ENCODE data around the gene CHN2. TPM values are rescaled to one million over a fixed set of nuclear protein-coding genes. Genes with fewer than 3 reads are reported as not detected.
A peak's percentile ranks its signal among the peaks of the same experiment; 100 is the strongest.

Gene CHN2
- 7.2 TPM for polyA plus RNA-seq (2013, experiment 1 of 2)
- polyA plus RNA-seq (2013, experiment 2 of 2): 5.3 TPM

DNA sequence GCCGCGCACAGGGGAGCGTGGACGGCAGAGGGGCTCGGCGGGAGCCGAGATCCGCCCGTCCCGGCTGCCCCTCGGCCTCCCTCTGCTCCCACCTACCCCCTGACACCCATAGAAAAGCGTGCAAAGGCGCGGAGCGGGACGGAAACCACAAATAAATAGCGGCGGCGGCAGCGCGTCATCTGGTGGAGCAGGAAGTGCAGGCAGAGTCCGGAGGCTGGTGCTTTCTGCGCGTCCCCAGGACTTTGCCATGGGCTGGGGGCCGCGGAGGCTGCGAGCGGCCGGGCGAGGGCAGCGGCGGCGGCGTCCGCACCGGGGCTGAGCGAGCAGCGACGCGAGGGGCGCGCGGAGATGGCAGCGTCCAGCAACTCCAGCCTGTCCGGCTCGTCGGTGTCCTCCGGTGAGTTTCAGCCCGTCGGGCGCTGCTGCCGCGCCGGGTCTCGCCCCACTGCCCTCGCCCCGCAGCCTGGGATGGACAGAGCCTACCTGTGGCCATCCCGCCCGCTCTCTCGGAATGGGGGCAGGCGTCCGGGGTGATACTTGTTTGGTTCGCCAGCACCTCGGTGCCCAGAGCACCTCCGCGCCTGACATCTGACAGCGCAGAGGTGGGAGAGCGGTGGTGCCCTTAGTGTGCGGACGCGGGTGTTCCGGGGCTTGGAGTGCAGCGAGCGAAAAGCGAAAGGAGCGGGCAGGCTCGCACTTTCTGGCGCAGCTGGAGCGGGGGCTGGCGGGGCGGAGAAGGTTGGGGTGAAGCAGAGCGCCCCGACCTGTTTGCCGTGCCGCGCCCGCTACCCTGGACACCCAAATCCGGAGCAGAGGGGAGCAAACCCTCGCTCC lies at the start of gene CHN2:
Gene CHN2 (plus strand): TSS at position 182 of the 834 bp plus-strand sequence.
- peak within 1 kb of the TSS; percentile 85 for H3K56ac ChIP-seq (ENCODE audit: low read length)
- H4K5ac ChIP-seq (ENCODE audit: low read length): no peak within 1 kb of the TSS
- peak within 1 kb of the TSS; percentile 81 for H3K4me2 ChIP-seq (ENCODE audit: low read length)
- no peak within 1 kb of the TSS for H3K4ac ChIP-seq (ENCODE audit: low read depth, low read length)
- H3K79me2 ChIP-seq (ENCODE audit: control insufficient read depth, insufficient read depth, low read length): no peaks in the 10 kb centered on the region
- no peak within 1 kb of the TSS for H2AK5ac ChIP-seq (ENCODE audit: low read length)
- no peak within 1 kb of the TSS for H2BK120ac ChIP-seq (ENCODE audit: low read depth, low read length)
- H2BK5ac ChIP-seq (ENCODE audit: low read length): no peak within 1 kb of the TSS
- no peak within 1 kb of the TSS for H4K8ac ChIP-seq (ENCODE audit: low read depth, low read length)
- WGBS (ENCODE audit: extremely low coverage, insufficient coverage, low lambda C conversion rate): no CpG with 5 or more reads among the region's 89 CpGs
- H3K36me3 ChIP-seq (ENCODE audit: control insufficient read depth, insufficient read depth, low read length): no peaks in the 10 kb centered on the region
- peaks cover 17% of the 10 kb centered on the region for H3K4me1 ChIP-seq (ENCODE audit: control insufficient read depth, low read depth, low read length)
- DNase-seq: peak; percentile 69
- peak within 1 kb of the TSS; percentile 20 for H3K18ac ChIP-seq (ENCODE audit: low read length)
- H3K27ac ChIP-seq (ENCODE audit: low read depth, low read length): no peak within 1 kb of the TSS
- peak within 1 kb of the TSS; percentile 50 for H3K4me3 ChIP-seq (ENCODE audit: low read length)
- no peak within 1 kb of the TSS for H2BK15ac ChIP-seq (replicated peaks; ENCODE audit: low read depth)
- H3K27me3 ChIP-seq (ENCODE audit: insufficient read depth, low read length, poor library complexity): peaks cover 9% of the 10 kb centered on the region
- H3K79me1 ChIP-seq (ENCODE audit: low read length): no peaks in the 10 kb centered on the region
- peak within 1 kb of the TSS; percentile 82 for H3K23ac ChIP-seq (ENCODE audit: low read length)
- H3K9ac ChIP-seq (ENCODE audit: low read length): peak within 1 kb of the TSS; percentile 61

DNA sequence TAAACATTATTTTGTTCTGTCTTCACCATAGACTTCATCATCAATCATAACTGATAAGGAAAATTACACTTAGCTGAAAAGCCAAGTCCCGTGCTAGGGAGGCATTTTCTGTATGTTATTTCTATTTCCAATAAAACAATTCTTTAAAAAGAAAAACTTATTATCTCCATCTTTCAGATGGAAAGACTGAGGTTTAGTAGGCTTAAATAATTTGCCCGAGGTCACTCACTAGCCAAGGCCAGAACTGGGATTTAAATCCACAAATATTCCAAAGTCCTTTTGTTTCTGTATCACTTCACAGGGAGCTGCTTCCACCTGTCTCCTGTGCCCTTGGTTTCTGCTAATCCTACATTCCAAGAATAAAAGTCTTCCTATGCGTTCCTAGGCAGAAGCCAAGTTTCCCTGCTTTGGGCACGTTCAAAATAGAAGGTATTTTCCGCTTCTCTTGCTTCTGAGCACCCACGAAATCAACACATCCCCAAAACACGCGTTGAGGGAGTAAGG lies 49.0 kb upstream of the CHN2 start:
- peaks cover 3% of the 10 kb centered on the region for H3K4me1 ChIP-seq (ENCODE audit: control insufficient read depth, low read depth, low read length)
- no peaks in the 10 kb centered on the region for H3K79me1 ChIP-seq (ENCODE audit: low read length)
- H4K8ac ChIP-seq (ENCODE audit: low read depth, low read length): no peak overlapping the region
- peak overlapping the region; percentile 52 for H3K23ac ChIP-seq (ENCODE audit: low read length)
- H2AK5ac ChIP-seq (ENCODE audit: low read length): no peak overlapping the region
- H2BK5ac ChIP-seq (ENCODE audit: low read length): no peak overlapping the region
- no CpG with 5 or more reads among the region's 8 CpGs for WGBS (ENCODE audit: extremely low coverage, insufficient coverage, low lambda C conversion rate)
- H3K27ac ChIP-seq (ENCODE audit: low read depth, low read length): no peak overlapping the region
- peak overlapping the region; percentile 79 for H3K4me3 ChIP-seq (ENCODE audit: low read length)
- H3K9ac ChIP-seq (ENCODE audit: low read length): peak overlapping the region; percentile 90
- peak overlapping the region; percentile 98 for H3K4me2 ChIP-seq (ENCODE audit: low read length)
- H2BK120ac ChIP-seq (ENCODE audit: low read depth, low read length): no peak overlapping the region
- H3K36me3 ChIP-seq (ENCODE audit: control insufficient read depth, insufficient read depth, low read length): no peaks in the 10 kb centered on the region
- no peaks in the 10 kb centered on the region for H3K27me3 ChIP-seq (ENCODE audit: insufficient read depth, low read length, poor library complexity)
- H3K56ac ChIP-seq (ENCODE audit: low read length): peak overlapping the region; percentile 93
- no peak overlapping the region for H3K4ac ChIP-seq (ENCODE audit: low read depth, low read length)
- H4K5ac ChIP-seq (ENCODE audit: low read length): no peak overlapping the region
- H3K79me2 ChIP-seq (ENCODE audit: control insufficient read depth, insufficient read depth, low read length): no peaks in the 10 kb centered on the region
- DNase-seq: no peak
- no peak overlapping the region for H2BK15ac ChIP-seq (replicated peaks; ENCODE audit: low read depth)
- H3K18ac ChIP-seq (ENCODE audit: low read length): no peak overlapping the region

DNA sequence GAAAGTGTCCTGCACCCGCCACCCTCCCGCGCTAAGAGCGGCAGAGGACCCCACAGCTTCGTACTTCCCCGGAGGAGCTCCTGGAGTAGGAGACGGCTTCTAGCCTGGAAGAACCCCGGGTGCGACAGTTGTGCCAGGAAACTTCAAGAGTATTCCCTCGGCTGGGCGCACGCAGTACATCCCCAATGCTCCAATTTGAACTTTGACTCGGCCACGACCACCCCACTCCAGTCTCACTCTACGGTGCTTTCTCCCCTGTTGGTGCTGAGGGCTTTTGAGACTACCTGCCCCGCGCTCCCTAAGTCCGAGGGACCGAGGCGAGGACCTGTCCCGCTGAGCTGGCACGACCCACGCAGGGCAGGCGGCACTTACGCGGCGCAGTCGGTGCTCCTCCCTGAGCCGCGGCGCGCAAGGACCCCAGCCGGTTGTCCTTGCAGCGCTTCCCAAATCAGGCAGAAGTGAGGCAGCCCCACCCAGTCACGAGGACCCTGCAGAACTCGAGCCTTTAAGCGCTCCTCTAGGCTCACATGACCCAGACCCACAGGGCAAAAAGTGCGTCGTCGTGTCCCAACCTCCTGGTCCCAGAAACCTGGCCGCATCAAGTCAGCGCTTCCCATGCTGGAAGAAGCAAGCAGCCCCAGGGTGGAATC lies 48.4 kb upstream of the CHN2 start, which contains the start of gene CPVL:
Gene CPVL (minus strand): TSS at position 481 of the 650 bp plus-strand sequence. CDS start 25,476 bp downstream, outside the sequence.
- peak; percentile 91 for DNase-seq
- Histone ChIP-seq H3K27me3 (ENCODE audit: insufficient read depth, low read length, poor library complexity) (no peaks in the 10 kb centered on the region), H3K27ac (ENCODE audit: low read depth, low read length) (no peak within 1 kb of the TSS)

DNA sequence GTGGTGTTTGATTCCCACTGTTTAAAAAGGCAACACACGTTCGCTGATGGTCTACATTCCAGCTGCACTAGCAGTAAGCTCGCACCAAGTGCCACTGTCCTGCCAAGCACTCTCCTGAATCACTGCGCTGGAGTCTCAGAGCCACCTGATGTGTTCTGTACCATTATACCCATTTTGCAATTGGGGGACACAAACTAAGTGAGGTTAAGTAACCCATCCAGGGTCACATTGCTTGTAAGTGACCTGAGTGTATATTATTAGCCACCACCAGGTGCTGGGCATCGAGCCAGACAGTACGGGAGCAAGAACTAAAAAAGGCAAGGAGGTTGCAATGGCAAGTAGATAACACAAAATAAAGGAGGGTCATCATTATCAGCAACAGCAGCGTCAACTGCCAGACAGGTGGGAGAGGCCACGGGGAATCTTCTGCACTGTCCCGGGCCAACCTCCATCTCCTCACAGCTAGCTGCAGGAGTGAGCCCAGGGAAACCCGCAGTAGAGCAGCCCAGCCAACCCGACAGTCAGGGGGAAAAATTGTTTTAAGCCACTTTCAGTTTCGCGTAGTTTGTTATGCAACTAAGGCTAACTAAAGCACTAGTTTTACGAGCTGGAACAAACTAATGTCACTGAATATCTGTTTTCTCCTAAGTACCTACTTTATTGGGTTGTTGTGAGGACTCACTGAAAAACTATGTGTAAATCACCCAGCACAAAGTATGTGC lies 47.5 kb upstream of the CHN2 start:
- Histone ChIP-seq H3K79me2 (ENCODE audit: control insufficient read depth, insufficient read depth, low read length) (no peaks in the 10 kb centered on the region), H3K4me1 (ENCODE audit: control insufficient read depth, low read depth, low read length) (peaks cover 3% of the 10 kb centered on the region), H3K4ac (ENCODE audit: low read depth, low read length) (no peak overlapping the region), H4K8ac (ENCODE audit: low read depth, low read length) (no peak overlapping the region), H2BK5ac (ENCODE audit: low read length) (no peak overlapping the region), H2BK120ac (ENCODE audit: low read depth, low read length) (no peak overlapping the region), H3K9ac (ENCODE audit: low read length) (peak overlapping the region; percentile 90), H2BK15ac (replicated peaks; ENCODE audit: low read depth) (no peak overlapping the region), H3K18ac (ENCODE audit: low read length) (no peak overlapping the region), H3K4me3 (ENCODE audit: low read length) (peak overlapping the region; percentile 19), H3K27me3 (ENCODE audit: insufficient read depth, low read length, poor library complexity) (no peaks in the 10 kb centered on the region), H3K4me2 (ENCODE audit: low read length) (peak overlapping the region; percentile 98), H2AK5ac (ENCODE audit: low read length) (no peak overlapping the region), H3K56ac (ENCODE audit: low read length) (peak overlapping the region; percentile 75), H3K36me3 (ENCODE audit: control insufficient read depth, insufficient read depth, low read length) (no peaks in the 10 kb centered on the region), H3K27ac (ENCODE audit: low read depth, low read length) (no peak overlapping the region), H3K23ac (ENCODE audit: low read length) (no peak overlapping the region), H3K79me1 (ENCODE audit: low read length) (no peaks in the 10 kb centered on the region), H4K5ac (ENCODE audit: low read length) (peak overlapping the region; percentile 47)
- peak; percentile 39 for DNase-seq
- no CpG with 5 or more reads among the region's 14 CpGs for WGBS (ENCODE audit: extremely low coverage, insufficient coverage, low lambda C conversion rate)

More for the DNA sequence above, 48.4 kb upstream of the CHN2 start, which contains the start of gene CPVL:
- Histone ChIP-seq H3K4ac (ENCODE audit: low read depth, low read length) (no peak within 1 kb of the TSS), H3K79me2 (ENCODE audit: control insufficient read depth, insufficient read depth, low read length) (no peaks in the 10 kb centered on the region), H3K18ac (ENCODE audit: low read length) (peak within 1 kb of the TSS; percentile 15), H2BK5ac (ENCODE audit: low read length) (no peak within 1 kb of the TSS), H4K8ac (ENCODE audit: low read depth, low read length) (no peak within 1 kb of the TSS), H3K4me3 (ENCODE audit: low read length) (peak within 1 kb of the TSS; percentile 79), H3K4me1 (ENCODE audit: control insufficient read depth, low read depth, low read length) (peaks cover 3% of the 10 kb centered on the region), H3K4me2 (ENCODE audit: low read length) (peak within 1 kb of the TSS; percentile 98), H2BK120ac (ENCODE audit: low read depth, low read length) (no peak within 1 kb of the TSS), H3K23ac (ENCODE audit: low read length) (peak within 1 kb of the TSS; percentile 52), H3K79me1 (ENCODE audit: low read length) (no peaks in the 10 kb centered on the region), H2AK5ac (ENCODE audit: low read length) (no peak within 1 kb of the TSS), H2BK15ac (replicated peaks; ENCODE audit: low read depth) (no peak within 1 kb of the TSS), H3K9ac (ENCODE audit: low read length) (peak within 1 kb of the TSS; percentile 90), H3K56ac (ENCODE audit: low read length) (peak within 1 kb of the TSS; percentile 93), H3K36me3 (ENCODE audit: control insufficient read depth, insufficient read depth, low read length) (no peaks in the 10 kb centered on the region), H4K5ac (ENCODE audit: low read length) (peak within 1 kb of the TSS; percentile 47)
- WGBS (ENCODE audit: extremely low coverage, insufficient coverage, low lambda C conversion rate): no CpG with 5 or more reads among the region's 42 CpGs

DNA sequence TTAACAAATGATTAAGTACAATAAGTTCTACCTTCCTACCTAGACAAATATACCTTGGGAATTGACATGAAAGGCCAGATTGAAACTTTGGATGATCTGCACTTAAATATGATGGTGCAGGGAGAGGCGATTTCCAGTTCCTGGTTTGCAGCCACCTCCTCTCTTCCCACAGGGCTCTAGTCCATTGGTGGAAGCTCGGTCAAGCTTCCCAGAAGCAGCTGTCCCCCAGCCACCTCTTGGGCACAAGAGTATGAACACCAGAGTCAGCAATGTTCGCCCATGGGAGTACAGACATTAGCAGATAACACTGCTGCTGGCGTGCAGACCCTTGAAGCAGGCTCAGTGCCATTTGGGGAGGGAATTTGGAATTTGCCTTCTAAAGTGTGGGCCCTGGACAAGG lies 46.8 kb upstream of the CHN2 start:
- H4K5ac ChIP-seq (ENCODE audit: low read length): no peak overlapping the region
- H2BK15ac ChIP-seq (replicated peaks; ENCODE audit: low read depth): no peak overlapping the region
- no peak overlapping the region for H3K4ac ChIP-seq (ENCODE audit: low read depth, low read length)
- H3K4me2 ChIP-seq (ENCODE audit: low read length): no peak overlapping the region
- no peak overlapping the region for H3K18ac ChIP-seq (ENCODE audit: low read length)
- H3K79me2 ChIP-seq (ENCODE audit: control insufficient read depth, insufficient read depth, low read length): no peaks in the 10 kb centered on the region
- DNase-seq: no peak
- no peak overlapping the region for H3K4me3 ChIP-seq (ENCODE audit: low read length)
- no peak overlapping the region for H2BK120ac ChIP-seq (ENCODE audit: low read depth, low read length)
- no peak overlapping the region for H3K23ac ChIP-seq (ENCODE audit: low read length)
- no CpG with 5 or more reads among the region's 4 CpGs for WGBS (ENCODE audit: extremely low coverage, insufficient coverage, low lambda C conversion rate)
- no peak overlapping the region for H3K27ac ChIP-seq (ENCODE audit: low read depth, low read length)
- H3K4me1 ChIP-seq (ENCODE audit: control insufficient read depth, low read depth, low read length): peaks cover 3% of the 10 kb centered on the region
- no peak overlapping the region for H3K9ac ChIP-seq (ENCODE audit: low read length)
- no peak overlapping the region for H3K56ac ChIP-seq (ENCODE audit: low read length)
- H2BK5ac ChIP-seq (ENCODE audit: low read length): no peak overlapping the region
- no peaks in the 10 kb centered on the region for H3K27me3 ChIP-seq (ENCODE audit: insufficient read depth, low read length, poor library complexity)
- H4K8ac ChIP-seq (ENCODE audit: low read depth, low read length): no peak overlapping the region
- no peak overlapping the region for H2AK5ac ChIP-seq (ENCODE audit: low read length)
- H3K79me1 ChIP-seq (ENCODE audit: low read length): no peaks in the 10 kb centered on the region
- no peaks in the 10 kb centered on the region for H3K36me3 ChIP-seq (ENCODE audit: control insufficient read depth, insufficient read depth, low read length)

Measured in mesendoderm (in vitro differentiated cells).